HG03066 (cell line): ENCODE results near the gene SH3GLB2.
"Not testable (repeated sequence)": the region's sequence is repeated elsewhere in the genome, so short reads cannot be mapped to it uniquely, and the experiment has no call there.

Experiments used
- ATAC-seq: cut with Tn5 transposase; IDR thresholded peaks from one replicate; pipeline ENCODE4 v1.9.1; 2021; ENCODE audit warnings: low read depth; ENCODE audit not compliant: unreplicated experiment

SH3GLB2 gene

DNA sequence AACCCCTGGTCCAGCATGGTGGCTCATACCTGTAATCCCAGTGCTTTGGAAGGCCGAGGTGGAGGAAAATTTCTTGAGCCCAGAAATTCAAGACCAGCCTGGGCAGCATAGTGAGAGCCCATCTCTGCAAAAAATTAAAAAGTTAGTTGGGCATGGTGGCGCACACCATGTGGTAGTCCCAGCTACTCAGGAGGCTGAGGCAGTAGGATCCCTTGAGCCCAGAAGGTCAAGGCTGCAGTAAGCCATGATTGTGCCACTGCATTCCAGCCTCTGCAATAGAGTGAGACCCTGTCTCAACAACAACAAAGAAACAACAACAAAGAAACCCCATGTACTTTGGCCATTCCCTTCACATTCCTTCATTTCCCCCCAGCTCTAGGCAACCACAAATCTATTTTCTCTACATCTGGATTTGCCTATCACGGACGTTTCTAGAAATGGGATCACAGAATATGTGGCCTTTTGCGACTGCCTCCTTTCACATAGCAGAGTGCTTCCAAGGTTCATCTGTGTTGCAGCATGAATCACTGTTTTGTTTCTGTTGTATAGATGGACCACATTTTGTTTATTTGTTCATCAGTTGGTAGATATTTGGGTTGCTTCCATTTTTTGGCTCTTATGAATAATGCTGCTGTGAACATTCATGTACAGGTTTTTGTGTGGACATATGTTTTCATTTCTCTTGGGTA is 26.2 kb upstream of the SH3GLB2 start:
- no peak for ATAC-seq

DNA sequence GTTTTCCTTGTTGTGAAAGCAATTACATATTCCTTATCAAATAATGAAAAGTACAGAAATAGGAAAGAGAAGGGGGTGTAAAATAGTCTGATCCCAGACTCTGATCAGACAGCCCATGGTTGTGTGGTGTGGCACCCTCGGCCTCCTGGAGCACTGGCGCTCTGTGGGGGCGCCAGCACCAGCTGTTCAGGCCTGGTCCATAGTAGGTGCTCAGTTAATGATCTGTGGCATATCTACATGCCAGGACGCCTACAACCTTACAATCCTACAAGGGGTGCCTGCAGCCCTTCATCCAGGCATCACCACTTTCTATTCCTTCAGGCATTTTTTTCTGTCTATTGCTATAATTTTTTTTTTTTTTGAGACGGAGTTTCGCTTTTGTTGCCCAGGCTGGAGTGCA is 24.9 kb upstream of the SH3GLB2 start:
- no peak for ATAC-seq

DNA sequence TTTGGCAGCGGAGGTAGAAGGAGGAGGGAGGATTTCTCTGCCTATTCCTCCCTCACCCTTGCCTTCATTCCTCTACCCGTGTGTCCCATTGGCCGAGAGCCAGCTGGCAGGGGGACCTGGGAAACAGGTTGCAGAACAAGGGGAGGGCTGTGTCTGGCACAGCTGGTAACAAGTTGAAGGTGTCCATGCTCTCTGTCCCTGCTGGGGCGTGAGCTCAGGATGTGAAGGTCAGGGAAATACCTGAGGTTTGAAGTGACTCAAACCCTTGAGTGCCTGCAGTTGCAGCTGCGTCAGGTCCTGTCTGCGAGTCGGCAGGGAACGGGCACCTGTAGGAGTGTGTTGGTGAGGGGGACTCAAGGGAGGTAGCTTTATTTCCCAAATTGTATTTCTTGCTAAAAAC is 24.5 kb upstream of the SH3GLB2 start:
- ATAC-seq, result no peak

DNA sequence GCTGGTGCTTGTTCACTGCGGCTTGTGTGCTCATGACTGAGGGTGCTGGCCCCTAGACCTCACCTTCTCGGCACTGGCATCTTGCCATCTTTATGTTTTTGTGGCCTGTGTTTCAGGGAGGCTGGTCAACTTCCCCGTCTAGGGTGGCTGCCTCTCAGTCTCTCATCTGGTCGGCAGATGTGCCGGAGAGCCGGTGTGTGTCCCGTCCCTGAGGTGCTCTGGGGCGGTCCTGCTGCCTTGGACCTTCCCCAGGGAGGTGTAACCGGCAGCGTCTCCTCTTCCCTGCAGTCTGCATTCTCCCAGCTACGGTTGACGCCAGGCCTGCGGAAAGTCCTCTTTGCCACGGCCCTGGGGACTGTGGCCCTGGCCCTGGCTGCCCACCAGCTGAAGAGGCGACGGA is 13.9 kb upstream of the SH3GLB2 start:
- no peak for ATAC-seq

DNA sequence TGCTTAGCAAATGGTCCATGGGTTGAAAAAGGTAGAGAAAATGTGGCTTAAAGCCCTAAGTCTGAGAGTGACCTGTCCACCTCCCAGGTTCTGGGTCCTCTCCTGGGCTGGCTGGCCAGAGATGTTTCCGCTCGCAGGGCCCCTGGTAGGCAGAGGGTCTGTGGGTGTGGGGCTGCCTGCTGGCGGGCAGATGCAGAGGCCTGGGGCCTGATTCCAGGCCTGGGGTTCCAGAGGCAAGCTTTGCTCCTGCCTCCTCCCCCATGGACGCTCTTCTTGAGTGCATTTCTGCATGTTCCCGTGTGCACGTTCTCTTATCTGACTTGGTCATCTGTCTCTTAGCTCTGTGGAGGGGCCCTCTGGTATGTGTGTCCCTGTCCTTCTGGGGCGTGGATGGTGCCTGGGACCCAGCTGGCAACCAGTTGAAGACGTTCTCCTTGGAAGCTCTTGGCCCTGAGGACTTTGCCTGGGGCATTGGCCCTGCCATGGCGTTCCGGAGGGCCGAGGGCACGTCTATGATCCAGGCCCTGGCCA is 12.0 kb upstream of the SH3GLB2 start:
- ATAC-seq, result no peak

DNA sequence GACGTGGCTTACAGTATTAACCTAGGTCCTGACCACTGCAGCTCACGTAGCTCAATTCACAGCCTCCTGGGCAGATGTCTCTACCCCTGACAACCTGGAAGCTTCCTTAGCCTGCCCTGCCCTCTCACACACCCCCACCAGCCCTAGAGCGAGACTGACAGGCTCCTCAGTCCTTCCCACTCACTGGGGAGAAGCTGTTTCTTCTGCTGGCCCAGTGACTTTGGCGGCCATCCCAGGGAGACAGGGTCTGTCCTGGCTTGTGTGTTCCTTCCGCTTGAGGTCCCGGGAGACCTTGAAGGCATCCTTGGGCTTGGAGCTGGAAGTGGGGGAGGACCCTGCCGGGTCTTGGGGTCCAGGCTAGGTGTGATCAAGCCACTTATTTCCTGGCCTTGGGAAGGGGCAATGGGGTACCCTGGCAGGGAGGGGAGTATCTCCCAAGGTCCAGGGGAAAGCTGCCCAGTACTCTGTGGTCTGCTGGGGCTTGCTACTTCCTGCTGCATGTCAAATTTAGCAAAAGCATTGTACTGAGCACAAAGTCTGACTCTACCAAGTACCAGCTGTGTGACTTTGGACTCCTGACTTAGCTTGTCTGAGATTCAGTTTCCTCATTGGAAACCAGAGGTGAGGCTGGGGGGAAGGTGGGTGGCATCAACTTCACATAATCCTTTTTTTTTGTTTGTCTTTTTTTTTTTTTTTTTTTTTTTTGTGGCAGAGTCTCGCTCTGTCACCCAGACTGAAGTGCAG is 10.2 kb upstream of the SH3GLB2 start:
- ATAC-seq, result no peak

DNA sequence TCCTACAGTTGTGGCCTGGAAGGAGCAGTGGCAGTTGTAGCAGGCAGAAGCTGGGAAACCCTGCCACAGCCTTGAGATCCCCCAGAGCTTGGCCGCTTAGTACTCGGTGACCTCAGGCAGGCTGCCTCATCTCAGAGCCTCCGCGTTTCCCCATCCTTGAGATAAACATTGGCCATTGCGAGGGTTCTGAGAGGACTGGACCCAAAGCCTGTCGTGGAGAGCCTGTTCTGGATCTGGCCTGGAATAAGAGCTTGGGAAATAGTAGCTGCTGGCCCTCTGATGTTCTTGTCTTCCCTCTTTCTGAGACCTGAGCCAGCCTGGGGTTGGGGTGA is 9.6 kb upstream of the SH3GLB2 start:
- ATAC-seq, result no peak

DNA sequence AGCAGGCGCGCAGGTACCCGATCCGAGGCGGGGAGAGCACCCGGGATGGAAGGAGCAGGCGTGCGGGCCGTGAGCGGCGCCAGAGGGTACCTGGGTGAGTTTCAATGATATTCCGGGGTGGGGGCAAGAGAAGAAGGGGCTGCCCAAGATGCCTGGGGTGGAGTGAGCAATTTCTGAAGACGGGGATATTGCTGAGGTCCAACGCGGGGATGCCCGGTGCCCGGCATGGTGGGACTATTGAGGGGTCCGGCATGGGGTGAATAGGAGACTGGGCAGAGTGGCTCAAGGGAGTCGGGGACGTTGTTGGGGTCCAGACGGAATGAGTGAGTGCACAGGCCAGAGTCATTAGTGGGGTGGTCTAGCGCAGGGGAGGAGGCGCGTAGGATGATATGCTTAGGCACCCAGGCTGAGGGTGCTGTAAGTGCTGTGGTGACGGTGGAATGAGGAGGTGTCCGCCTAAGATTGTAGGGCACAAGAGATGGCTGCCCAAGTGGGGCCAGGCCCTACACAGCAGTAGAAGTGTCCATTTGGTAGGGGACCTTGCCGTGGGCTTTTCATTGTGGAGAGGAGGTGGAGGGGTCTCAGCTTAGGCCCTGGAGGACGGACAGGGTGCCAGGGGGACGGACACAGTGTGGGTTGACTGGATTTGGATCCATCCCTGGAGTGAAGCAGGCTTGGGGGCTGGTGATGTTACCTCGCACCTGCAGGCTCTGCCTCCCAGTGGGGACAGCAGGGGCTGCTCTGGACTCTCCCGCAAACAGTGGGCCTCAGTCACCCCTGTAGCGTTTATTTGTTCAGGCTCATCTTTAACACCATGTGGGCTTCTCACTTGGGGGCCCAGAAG is 9.0 kb upstream of the SH3GLB2 start:
- no peak for ATAC-seq

DNA sequence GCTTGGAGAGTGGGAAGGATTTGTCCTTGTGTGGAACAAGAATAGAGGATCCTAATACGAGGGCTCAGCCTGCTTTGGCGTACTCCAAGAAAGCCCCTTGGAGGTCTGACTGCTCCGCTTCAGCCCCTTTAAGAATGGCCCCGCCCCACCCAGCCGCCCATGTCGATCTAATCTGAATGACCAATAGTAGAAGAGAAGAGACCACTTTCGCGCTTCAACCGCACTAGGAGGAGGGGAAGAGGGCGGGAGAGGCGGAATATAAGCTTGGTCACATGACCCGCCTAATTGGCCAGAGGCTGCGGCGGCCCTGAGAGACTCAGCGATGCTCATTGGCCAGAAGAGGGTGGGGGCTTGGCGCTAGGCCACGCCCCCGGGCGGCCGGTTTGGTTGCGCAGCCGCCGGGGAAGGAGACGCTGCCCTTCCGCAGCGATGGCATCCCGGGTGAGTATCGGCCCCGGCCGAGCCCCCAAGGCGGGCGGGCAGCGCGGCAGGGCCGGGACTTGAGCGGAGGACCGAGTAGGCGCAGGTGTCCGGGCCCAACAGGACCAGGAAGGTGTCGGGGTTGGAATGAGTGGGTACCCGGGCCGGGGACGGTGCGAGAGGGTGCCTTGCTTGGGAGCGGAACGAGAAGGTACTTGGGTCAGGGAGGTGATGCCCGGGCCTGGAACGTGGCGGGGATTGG is 8.3 kb upstream of the SH3GLB2 start, which contains the start of gene MIGA2:
TSS of gene MIGA2 (plus strand) at position 386 of the 682 bp plus-strand sequence. CDS start 3,969 bp downstream, outside the sequence.
- ATAC-seq, result peak; percentile 92

DNA sequence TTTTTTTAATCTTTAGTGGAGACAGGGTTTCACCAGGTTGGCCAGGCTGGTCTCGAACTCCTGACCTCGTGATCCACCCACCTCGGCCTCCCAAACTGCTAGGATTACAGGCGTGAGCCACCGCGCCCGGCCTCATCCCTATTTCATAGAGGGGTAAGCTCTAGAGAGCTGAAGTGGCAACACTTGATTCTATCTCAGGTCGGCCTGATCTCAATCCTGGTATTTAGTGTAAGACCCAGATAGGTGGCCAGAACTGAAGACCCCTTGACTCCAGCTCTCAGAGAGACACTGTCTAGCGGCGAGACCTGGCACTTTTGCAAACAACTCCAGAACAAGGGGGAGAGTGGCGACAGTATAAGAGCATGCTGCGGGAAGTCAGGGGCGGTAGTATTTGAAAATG is 7.7 kb upstream of the SH3GLB2 start:
- ATAC-seq, result not testable (repeated sequence)

DNA sequence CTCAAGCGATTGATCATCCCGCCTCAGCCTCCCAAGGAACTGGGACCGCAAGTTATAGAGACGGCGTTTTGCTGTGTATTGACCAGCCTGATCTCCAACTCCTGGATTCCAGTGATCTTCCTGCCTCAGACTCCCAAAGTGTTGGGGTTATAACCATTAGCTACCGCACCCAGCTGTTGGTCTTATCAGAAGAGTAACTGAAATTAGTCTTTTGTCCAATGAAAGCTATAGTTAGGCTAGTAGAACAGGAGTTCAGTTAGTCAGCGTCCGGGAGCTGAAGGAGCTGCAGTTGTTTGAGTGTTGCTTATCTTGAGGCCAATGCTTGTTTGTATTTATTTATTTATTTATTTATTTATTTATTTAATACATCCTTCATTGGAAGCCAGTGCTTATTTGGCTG is 5.1 kb upstream of the SH3GLB2 start:
- no peak for ATAC-seq

DNA sequence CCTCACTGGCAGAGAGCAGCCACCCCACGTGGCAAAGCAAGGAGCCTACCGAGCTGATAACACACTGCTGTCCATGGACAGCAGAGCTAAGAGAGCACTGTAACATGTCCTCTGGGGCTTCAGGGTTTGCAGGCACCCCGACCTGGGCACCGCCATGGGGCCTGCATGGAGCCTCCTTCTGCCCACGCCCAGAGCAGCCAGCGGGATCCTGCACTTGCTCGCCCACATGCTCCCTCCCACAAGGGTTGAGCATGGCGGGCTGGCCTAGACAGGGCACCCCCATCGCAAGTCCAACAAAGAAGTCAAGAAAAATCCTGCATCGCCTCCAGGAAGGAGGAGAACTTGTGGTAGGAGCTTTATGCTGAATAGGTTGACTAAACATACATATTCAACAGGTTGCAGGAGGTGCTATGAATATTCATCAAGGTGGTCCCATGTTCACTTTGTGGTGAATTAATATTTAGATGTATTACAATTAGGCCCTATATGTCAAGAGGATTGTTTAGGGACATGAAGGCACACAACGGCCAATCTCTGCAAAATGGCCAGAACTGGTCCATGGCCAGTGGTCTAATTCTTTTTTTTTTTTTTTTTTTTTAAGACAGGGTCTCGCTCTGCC is 4.5 kb upstream of the SH3GLB2 start:
- no peak for ATAC-seq

DNA sequence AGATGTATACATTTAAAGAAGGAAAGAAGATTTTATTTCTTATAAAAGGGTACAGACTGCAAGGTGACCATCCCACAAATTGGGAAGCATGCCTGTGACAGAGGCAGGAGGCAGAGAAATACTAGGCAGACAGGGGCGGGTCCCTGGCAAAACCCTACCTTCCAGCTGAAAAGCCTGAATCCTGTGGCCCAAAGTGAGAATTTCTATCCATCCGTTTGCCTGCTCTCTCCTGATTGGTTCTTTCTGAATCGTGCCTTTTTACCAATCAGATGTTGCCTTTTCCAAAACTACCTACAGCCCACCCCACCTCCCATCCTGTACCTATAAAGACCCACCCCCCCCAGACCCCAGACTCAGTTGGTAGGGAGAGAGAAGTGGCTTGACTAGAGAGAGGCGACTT is 3.4 kb upstream of the SH3GLB2 start:
- ATAC-seq, result no peak

DNA sequence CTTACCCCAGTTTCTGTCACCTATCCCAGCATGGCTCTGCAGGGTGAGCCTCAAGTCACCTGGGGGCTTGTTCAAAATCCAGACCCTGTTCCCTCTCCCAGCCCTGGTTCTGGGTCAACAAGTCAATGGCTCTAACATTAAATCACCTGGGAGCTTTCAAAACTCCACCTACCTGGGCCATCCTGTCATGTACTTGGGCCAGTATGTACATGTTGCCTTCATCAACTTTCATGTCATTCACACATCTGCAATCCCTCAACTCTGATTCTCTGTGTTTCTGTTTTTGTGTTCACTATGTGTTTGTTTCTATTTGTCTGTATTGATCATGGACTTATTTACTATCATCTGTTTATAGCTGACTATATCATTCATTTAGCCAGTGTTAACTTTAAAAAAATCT is 2.1 kb upstream of the SH3GLB2 start:
- ATAC-seq, result no peak

DNA sequence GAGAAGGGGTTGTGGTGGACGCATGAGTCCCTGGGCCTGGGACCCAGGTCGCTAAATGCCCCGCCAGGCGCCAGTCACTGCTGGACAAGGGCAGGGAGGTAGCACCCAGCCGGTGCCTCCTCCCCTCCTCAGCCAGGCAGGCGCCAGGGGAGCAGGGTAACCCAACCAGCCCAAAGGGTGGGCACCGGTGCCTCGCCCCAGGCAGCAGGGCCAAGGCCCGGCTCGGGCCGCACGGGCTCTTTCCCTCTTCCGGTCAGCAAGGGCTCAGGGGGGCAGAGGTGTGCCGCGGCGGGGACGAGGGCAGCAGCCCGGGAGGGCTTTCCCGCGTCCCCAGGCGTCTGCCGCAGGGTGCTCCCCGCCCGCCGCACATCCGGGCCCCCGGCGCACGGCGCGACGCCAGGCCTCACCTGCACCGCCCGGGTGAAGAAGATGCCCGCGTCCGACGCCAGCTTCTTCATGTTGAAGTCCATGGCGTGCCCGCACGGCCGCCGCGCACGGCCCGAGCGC is 393 bp downstream of the SH3GLB2 start:
- peak; percentile 28 for ATAC-seq

DNA sequence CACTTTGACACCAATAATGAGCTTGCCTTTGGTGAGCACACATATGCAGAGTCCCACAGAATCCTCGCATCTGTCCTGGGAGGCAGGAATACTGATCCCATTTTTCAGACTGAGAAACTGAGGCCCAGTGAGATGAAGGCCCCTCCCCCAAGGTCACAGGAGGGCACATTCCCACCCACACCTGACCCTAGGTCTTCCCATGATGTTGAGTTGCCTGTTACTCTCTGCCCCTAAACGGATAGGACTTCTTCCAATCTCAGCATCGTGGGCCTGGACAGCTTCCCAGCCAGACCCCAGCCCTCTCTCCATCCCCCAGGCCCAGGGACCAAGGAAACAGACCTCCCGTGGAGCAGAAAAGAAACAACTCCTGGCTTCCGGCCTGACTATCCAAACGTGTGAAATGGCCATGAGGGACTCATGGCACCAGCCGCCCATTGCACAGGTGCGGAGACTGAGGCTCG is 877 bp downstream of the SH3GLB2 start:
- ATAC-seq, result no peak

DNA sequence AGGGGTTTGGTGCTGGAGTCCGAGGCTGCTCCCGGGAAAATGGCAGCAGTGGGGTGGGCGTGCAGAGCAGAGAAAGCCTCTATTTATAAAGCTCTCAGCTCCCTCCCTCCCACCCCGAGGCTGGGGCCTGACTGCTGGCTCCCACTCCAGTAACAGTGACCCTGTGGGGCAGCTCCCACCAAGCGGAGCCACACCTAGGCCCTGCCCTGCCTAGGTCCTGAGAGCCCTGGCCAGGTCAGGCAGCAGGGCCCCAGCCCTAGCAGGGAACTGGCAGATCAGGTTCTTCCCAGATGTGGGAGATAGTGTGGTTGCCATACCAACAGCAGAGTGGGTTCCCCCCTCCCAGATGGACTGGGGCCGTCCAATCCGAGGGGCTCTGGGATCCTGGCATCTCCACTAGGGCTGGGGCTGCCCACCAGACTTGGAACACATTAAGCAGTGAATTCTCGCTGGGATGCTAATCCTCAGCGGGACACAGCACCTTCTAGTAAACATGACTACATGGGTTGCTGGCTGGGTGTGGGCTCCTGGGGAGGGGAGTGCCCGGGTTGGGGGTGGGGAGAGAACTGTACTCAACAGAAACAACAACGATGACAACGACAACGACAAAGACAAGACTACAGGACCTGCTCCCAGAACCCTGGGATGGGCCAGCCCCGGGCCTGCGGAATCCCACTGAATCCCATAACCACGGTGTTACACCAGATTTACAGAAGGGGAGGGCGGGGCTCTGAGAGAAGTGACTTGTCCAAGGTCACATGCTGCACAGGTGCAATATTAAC is 1.5 kb downstream of the SH3GLB2 start:
- no peak for ATAC-seq

DNA sequence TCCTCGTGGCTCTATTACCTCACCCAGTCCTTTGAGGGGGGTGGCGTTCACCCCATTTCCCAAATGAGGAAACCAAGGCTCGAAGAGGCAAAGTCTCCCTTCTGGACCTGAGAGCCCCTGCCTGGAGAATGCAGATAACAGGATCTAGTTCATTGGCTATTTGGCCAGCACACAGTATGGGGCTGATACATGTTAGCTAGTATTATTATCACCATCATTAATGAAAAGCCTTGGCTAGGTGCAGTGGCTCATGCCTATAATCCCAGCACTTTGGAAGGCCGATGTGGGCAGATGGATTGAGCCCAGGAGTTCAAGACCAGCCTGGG is 4.3 kb downstream of the SH3GLB2 start:
- ATAC-seq, result no peak
